ENCODE measurements around the gene TMEM156. TPM values are rescaled to one million over a fixed set of nuclear protein-coding genes. Genes with fewer than 3 reads are reported as not detected.

TMEM156 gene
- total and polyA plus RNA-seq, 2 donors (not counting 3 experiments of a cell fraction or from before 2014, with no cell fraction given) = 0.39 to 1.00 TPM

DNA sequence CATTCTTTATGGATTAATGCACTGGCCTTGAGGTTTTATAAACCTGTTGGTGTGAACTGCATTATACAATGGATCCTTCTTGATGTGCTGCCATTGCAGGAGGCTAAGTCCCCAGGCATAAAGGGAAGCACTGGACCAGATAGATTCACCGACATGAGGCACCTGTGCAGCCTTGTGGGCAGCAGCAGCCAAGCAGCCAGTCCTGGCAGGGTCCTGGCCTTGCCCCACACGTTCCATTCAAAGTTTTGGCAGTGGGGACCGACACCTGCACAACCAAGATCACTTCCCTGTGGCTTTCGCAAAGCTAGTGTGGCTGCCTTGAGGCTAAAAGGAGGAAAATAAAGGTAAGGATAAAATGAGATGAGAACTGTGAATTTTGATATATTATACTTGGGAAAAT lies 53.1 kb downstream of the TMEM156 start:
- Histone ChIP-seq H3K4me1 (ENCODE audit: control insufficient read depth, extremely low read depth, insufficient read depth, low read length) (no peaks in the 10 kb centered on the region), H3K4me3 (replicated peaks in 1 of 3; ENCODE audit: insufficient read depth in 1 of 3, low read depth in 1 of 3, low read length in 3 of 3) (no peak overlapping the region), H3K9ac (replicated peaks; ENCODE audit: extremely low read depth, insufficient read depth, low read length) (no peak overlapping the region), H3K79me2 (ENCODE audit: control insufficient read depth, insufficient read depth, low read length) (no peaks in the 10 kb centered on the region), H3K27ac (ENCODE audit: insufficient read depth, low read depth, low read length) (no peak overlapping the region), H2AFZ (ENCODE audit: low read depth, low read length) (no peak overlapping the region), H3K9me3 (replicated peaks; ENCODE audit: control insufficient read depth, insufficient read depth, low read length) (no peaks in the 10 kb centered on the region), H3K9me1 (replicated peaks; ENCODE audit: control insufficient read depth, extremely low read depth, insufficient read depth, low read length) (no peaks in the 10 kb centered on the region), H3K4me2 (ENCODE audit: insufficient read depth, low read length) (no peak overlapping the region), H3K27me3 (ENCODE audit: control insufficient read depth in 2 of 2, insufficient read depth in 2 of 2, low read length in 2 of 2) (no peaks in the 10 kb centered on the region), H3K36me3 (ENCODE audit: control insufficient read depth in 2 of 2, extremely low read depth in 1 of 2, insufficient read depth in 2 of 2, low read length in 2 of 2) (no peaks in the 10 kb centered on the region), H4K20me1 (replicated peaks; ENCODE audit: control insufficient read depth, extremely low read depth, insufficient read depth, low read length) (no peaks in the 10 kb centered on the region)
- intact Hi-C loops (cut with micrococcal nuclease) (no loop called here), dilution Hi-C loops (cut with MboI; ENCODE audit: extremely low pct_ligation_motif_present, low sequenced_read_pairs) (no loop called here)
- TF ChIP-seq POLR2AphosphoS5 (IDR thresholded peaks at IDR 0.05; ENCODE audit: insufficient read depth, low read depth, low read length) (no peak), EZH2 (IDR thresholded peaks at IDR 0.05; ENCODE audit: borderline replicate concordance, low read depth, low read length, severe bottlenecking) (no peak), JUN (IDR thresholded peaks at IDR 0.05; ENCODE audit: borderline replicate concordance, insufficient read depth, insufficient read length, low read depth) (no peak), MYC (IDR thresholded peaks at IDR 0.05; ENCODE audit: low read depth, low read length) (no peak), POLR2A (IDR thresholded peaks at IDR 0.05; ENCODE audit: low read depth, low read length) (no peak), GATA2 (IDR thresholded peaks at IDR 0.05; ENCODE audit: insufficient read depth, insufficient read length, low read depth, low read length) (no peak), FOS (IDR thresholded peaks at IDR 0.05; ENCODE audit: borderline replicate concordance, insufficient read depth, low read length) (no peak)
- TF ChIP-seq, protein P1, sequence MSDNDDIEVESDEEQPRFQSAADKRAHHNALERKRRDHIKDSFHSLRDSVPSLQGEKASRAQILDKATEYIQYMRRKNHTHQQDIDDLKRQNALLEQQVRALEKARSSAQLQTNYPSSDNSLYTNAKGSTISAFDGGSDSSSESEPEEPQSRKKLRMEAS (IDR thresholded peaks at IDR 0.05; ENCODE audit: insufficient read depth, insufficient read length) = no peak
- TF ChIP-seq, protein P2, sequence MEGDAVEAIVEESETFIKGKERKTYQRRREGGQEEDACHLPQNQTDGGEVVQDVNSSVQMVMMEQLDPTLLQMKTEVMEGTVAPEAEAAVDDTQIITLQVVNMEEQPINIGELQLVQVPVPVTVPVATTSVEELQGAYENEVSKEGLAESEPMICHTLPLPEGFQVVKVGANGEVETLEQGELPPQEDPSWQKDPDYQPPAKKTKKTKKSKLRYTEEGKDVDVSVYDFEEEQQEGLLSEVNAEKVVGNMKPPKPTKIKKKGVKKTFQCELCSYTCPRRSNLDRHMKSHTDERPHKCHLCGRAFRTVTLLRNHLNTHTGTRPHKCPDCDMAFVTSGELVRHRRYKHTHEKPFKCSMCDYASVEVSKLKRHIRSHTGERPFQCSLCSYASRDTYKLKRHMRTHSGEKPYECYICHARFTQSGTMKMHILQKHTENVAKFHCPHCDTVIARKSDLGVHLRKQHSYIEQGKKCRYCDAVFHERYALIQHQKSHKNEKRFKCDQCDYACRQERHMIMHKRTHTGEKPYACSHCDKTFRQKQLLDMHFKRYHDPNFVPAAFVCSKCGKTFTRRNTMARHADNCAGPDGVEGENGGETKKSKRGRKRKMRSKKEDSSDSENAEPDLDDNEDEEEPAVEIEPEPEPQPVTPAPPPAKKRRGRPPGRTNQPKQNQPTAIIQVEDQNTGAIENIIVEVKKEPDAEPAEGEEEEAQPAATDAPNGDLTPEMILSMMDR (IDR thresholded peaks at IDR 0.05; ENCODE audit: extremely low read depth in 1 of 2, insufficient read depth in 1 of 2, low read depth in 1 of 2, low read length in 2 of 2) = no peak
- CTCF ChIA-PET = interaction anchor here (1.7 kb wide), 2 partner anchors 15 to 59 kb away, joined by 3 to 4 read pairs; no protein-coding TSS in a partner anchor
- POLR2A ChIA-PET = no interaction called here
- DNase-seq (ENCODE audit: low read depth, low spot score) (no peak), FAIRE-seq (no peak)
- BruUV-seq (replicated peaks) = no TSS peak
